ENCODE results near the gene ZNF618.
A peak's percentile ranks its signal among the peaks of the same experiment; 100 is the strongest.

ZNF618 gene

DNA sequence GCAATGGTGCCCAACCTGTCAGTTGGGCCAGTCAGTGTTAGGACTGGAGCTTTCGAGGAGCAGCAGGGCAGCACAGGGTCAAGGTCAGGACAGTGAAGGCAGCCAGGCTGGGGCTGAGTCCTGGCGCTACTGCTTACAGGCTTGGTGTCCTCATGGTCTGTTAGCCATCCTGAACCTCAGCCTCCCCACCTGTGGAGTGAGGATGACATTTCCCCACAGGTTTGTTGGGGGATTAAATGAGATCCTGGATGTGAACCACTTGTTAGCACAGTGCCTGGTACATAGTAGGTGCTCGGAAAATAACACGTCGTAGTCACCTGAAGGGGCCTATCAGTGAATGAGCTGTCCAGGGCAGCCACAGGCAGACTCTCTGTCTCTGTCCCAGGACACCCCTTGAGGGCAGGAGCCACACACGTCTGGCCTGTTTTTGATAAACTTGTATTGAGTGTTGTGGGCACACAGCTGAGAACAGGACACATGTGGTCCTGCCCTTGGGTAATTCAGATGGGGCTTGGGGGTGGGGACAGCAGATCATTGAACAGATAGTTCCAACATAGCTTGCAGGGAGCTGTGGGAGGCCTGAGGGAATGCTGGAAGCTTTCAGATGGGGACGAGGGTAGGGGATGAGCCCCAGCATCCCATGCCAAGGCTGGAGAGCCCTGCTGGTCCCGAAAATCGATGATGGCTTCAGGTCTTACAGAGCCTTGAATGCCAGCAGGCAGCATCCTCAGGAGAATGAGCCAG is 132.7 kb downstream of the ZNF618 start:
- TF ChIP-seq, protein P1, sequence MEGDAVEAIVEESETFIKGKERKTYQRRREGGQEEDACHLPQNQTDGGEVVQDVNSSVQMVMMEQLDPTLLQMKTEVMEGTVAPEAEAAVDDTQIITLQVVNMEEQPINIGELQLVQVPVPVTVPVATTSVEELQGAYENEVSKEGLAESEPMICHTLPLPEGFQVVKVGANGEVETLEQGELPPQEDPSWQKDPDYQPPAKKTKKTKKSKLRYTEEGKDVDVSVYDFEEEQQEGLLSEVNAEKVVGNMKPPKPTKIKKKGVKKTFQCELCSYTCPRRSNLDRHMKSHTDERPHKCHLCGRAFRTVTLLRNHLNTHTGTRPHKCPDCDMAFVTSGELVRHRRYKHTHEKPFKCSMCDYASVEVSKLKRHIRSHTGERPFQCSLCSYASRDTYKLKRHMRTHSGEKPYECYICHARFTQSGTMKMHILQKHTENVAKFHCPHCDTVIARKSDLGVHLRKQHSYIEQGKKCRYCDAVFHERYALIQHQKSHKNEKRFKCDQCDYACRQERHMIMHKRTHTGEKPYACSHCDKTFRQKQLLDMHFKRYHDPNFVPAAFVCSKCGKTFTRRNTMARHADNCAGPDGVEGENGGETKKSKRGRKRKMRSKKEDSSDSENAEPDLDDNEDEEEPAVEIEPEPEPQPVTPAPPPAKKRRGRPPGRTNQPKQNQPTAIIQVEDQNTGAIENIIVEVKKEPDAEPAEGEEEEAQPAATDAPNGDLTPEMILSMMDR (IDR thresholded peaks at IDR 0.05; ENCODE audit: insufficient read depth, missing control alignments), result no peak
- FAIRE-seq (no peak), DNase-seq (ENCODE audit: insufficient read length, low spot score) (no peak)

DNA sequence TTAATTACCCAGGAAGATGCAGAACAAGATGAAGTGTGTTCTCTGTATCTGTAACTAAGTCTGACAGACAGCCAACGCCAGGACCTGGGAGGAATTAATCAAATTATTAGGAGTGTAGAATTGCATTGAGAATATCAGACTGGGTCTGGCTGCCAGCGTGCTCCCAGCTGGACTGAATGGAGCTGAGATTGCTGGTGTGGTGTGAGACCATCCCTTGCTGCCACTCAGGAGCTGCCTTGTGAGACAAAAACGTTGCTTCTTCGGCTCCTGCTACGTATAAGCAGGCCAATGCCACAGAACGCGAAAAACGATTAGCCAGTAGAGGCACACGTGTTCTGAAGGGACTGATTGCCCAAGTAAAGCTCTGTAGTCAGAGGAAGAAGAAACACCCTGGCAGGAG is 135.2 kb downstream of the ZNF618 start:
- DNase-seq (ENCODE audit: insufficient read length, low spot score), result no peak
- FAIRE-seq, result no peak
- TF ChIP-seq, protein P1 (IDR thresholded peaks at IDR 0.05; ENCODE audit: insufficient read depth, missing control alignments), result no peak

DNA sequence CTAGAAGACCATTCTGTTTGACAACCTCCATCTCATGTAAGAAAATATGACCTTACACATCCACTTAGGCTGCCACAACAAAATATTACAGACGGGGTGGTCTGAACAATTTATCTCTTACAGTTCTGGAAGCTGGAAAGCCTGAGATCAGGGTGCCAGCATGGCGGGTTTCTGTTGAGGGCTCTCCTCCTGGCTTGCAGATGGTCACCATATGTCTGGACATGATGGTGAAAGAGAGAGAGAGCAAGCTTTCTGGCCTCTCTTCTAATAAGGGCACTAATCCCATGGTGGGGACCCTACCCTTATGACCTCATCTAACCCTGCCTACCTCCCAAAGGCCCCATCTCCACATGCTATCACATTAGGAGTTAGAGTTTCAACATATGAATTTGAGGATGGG is 136.0 kb downstream of the ZNF618 start:
- FAIRE-seq (no peak), DNase-seq (ENCODE audit: insufficient read length, low spot score) (no peak)
- TF ChIP-seq, protein P1 (IDR thresholded peaks at IDR 0.05; ENCODE audit: insufficient read depth, missing control alignments), result no peak

GRCh38 chr9:114014044-114014443 is 137.9 kb downstream of the ZNF618 start:
- TF ChIP-seq, protein P1 (IDR thresholded peaks at IDR 0.05; ENCODE audit: insufficient read depth, missing control alignments), result no peak
- DNase-seq (ENCODE audit: insufficient read length, low spot score), result no peak
- peak; percentile 41 for FAIRE-seq

- TF ChIP-seq, protein P1 (IDR thresholded peaks at IDR 0.05; ENCODE audit: insufficient read depth, missing control alignments), result no peak
- DNase-seq (ENCODE audit: insufficient read length, low spot score), result no peak
- no peak for FAIRE-seq
Measured at GRCh38 chr9:114015607-114016006, 139.5 kb downstream of the ZNF618 start.

DNA sequence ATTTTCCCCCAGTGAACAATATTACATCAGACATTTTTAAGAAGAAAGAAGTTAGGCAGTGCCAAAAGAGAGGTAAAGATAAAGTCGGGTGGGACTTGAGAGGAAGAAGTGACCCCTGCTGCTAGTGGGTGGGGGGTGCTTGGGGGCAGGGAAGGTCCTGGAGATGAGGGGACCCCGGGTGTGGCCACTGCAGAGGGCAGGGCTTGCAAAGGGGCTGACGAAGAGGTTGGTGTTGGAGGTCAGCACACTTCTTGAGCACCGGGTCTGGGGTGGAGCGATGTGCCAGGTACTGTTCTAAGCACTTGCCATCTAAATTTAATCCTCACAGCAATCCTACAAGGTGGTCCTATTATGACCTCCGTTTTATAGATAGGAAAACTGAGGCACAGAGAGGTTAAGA is 140.0 kb downstream of the ZNF618 start:
- no peak for DNase-seq (ENCODE audit: insufficient read length, low spot score)
- TF ChIP-seq, protein P1 (IDR thresholded peaks at IDR 0.05; ENCODE audit: insufficient read depth, missing control alignments), result no peak
- no peak for FAIRE-seq

- TF ChIP-seq, protein P1 (IDR thresholded peaks at IDR 0.05; ENCODE audit: insufficient read depth, missing control alignments), result no peak
- FAIRE-seq, result no peak
- DNase-seq (ENCODE audit: insufficient read length, low spot score), result no peak
Measured at GRCh38 chr9:114016629-114017423, 140.7 kb downstream of the ZNF618 start.
